Cardiac muscle cell (in vitro differentiated cells and primary cell): ENCODE results near the gene SMARCA4. TPM values are rescaled to one million over a fixed set of nuclear protein-coding genes. Genes with fewer than 3 reads are reported as not detected.
"Not testable (repeated sequence)": the region's sequence is repeated elsewhere in the genome, so short reads cannot be mapped to it uniquely, and the experiment has no call there.

Experiments
- DNase-seq, 2 donors: peaks; one replicate each; pipeline versions ENCODE4 v3.0.0 to v3.0.0-alpha.2; 2010 to 2017; ENCODE audit warnings: low read depth in 1 of 2, low spot score in 1 of 2
- H3K27ac ChIP-seq: fragments of 200-600 bp; sonication (generic); 2 replicates; pipeline ENCODE4 v1.5.1; 2016
- H3K27me3 ChIP-seq: fragments of 200-600 bp; sonication (generic); 2 replicates; pipeline ENCODE4 v1.6.0; 2016; ENCODE audit warnings: control low read depth
- H3K36me3 ChIP-seq: fragments of 200-600 bp; sonication (generic); 2 replicates; pipeline ENCODE4 v1.5.1; 2016; ENCODE audit warnings: control low read depth
- H3K4me1 ChIP-seq: fragments of 200-600 bp; sonication (generic); 2 replicates; pipeline ENCODE4 v1.8.1; 2017; ENCODE audit warnings: low read depth, mild to moderate bottlenecking, mixed run types
- H3K4me3 ChIP-seq: fragments of 200-600 bp; sonication (generic); 2 replicates; pipeline ENCODE4 v1.5.1; 2016; ENCODE audit warnings: mild to moderate bottlenecking
- H3K9me3 ChIP-seq: fragments of 200-600 bp; sonication (generic); 2 replicates; pipeline ENCODE4 v1.5.1; 2017; ENCODE audit warnings: low read depth, mild to moderate bottlenecking, control low read depth
- CTCF ChIP-seq: IDR thresholded peaks from 2 replicates; pipeline ENCODE4 v1.5.1; 2012; ENCODE audit warnings: low read depth, mild to moderate bottlenecking, low read length
- polyA plus RNA-seq: library from polyadenylated mRNA; unstranded; fragments of >200 nt; fragmentation: Nextera tagmentation; extraction: Ambion mirVana; gene quantifications from 2 replicates; pipeline ENCODE4 v1.2.1, GENCODE V29; 2016
- total RNA-seq: library from RNA; depleted of rRNA; stranded (reverse); fragments of >200 nt; gene quantifications from 2 replicates; pipeline ENCODE4 v1.2.3, GENCODE V29; 2016

The SMARCA4 gene
- total and polyA plus RNA-seq, 2 experiments from 2014 or later, result 178 to 212 TPM

DNA sequence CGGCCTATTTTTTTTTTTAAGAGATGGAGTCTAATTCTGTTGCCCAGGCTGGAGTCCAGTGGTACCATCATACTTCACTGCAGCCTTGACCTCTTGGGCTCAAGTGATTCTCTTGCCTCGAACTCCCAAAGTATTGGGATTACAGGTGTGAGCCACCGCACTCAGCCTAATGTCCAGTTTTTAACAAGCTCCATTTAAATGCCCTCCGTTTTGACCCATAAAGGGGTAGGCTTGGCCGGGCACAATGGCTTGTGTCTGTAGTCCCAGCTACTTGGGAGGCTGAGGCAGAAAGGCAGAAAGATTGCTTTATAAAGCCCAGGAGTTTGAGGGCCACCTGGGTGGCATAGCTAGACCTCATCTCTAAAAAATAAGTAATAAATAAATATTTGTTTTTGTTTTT, 140.2 kb downstream of the SMARCA4 start:
- Histone ChIP-seq H3K4me1 (no peaks in the 10 kb centered on the region), H3K4me3 (no peak overlapping the region), H3K9me3 (no peaks in the 10 kb centered on the region), H3K27ac (no peak overlapping the region), H3K27me3 (no peaks in the 10 kb centered on the region), H3K36me3 (peaks cover 61% of the 10 kb centered on the region)
- no peak for TF ChIP-seq CTCF
- no peak for DNase-seq

DNA sequence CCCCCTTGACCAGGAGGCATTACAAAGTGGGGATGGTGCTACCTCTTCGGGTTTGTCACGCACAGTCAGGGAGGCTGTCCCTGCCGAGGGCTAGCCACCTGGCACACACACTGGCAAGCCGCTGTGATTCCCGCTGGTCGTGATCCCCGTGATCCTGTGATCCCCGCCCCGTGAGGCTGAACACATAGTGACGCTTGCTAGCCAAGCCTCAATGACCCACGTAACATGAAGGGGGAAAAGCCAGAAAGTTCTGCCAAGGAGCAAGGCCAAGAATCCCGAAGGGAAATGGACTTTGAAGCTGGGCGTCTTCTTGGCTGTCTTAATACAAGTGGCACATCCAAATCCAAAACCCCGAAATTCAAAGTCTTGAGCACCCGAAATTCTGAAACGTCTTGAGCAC, 142.1 kb downstream of the SMARCA4 start:
- no peaks in the 10 kb centered on the region for H3K27me3 ChIP-seq
- H3K4me3 ChIP-seq, result no peak overlapping the region
- TF ChIP-seq CTCF, result no peak
- H3K36me3 ChIP-seq, result peaks cover 71% of the 10 kb centered on the region
- H3K27ac ChIP-seq, result peak overlapping the region; percentile 20
- no peak for DNase-seq
- no peaks in the 10 kb centered on the region for H3K4me1 ChIP-seq
- no peaks in the 10 kb centered on the region for H3K9me3 ChIP-seq

GRCh38 chr19:11103667-11104066, 142.8 kb downstream of the SMARCA4 start:
- not testable (repeated sequence) for H3K27ac ChIP-seq, DNase-seq, H3K4me1 ChIP-seq, H3K4me3 ChIP-seq, H3K9me3 ChIP-seq, H3K27me3 ChIP-seq
- peaks cover 77% of the 10 kb centered on the region for H3K36me3 ChIP-seq

DNA sequence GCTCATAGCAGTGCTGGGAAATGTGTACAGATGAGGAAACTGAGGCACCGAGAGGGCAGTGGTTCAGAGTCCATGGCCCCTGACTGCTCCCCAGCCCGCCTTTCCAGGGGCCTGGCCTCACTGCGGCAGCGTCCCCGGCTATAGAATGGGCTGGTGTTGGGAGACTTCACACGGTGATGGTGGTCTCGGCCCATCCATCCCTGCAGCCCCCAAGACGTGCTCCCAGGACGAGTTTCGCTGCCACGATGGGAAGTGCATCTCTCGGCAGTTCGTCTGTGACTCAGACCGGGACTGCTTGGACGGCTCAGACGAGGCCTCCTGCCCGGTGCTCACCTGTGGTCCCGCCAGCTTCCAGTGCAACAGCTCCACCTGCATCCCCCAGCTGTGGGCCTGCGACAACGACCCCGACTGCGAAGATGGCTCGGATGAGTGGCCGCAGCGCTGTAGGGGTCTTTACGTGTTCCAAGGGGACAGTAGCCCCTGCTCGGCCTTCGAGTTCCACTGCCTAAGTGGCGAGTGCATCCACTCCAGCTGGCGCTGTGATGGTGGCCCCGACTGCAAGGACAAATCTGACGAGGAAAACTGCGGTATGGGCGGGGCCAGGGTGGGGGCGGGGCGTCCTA, 144.3 kb downstream of the SMARCA4 start:
- H3K36me3 ChIP-seq, result peaks cover 83% of the 10 kb centered on the region
- TF ChIP-seq CTCF, result no peak
- H3K27me3 ChIP-seq, result no peaks in the 10 kb centered on the region
- H3K4me3 ChIP-seq, result no peak overlapping the region
- no peaks in the 10 kb centered on the region for H3K4me1 ChIP-seq
- H3K27ac ChIP-seq, result no peak overlapping the region
- DNase-seq, result no peak
- H3K9me3 ChIP-seq, result no peaks in the 10 kb centered on the region

- H3K4me3 ChIP-seq, result no peak overlapping the region
- no peaks in the 10 kb centered on the region for H3K9me3 ChIP-seq
- no peaks in the 10 kb centered on the region for H3K4me1 ChIP-seq
- H3K27me3 ChIP-seq, result no peaks in the 10 kb centered on the region
- H3K27ac ChIP-seq, result peak overlapping the region; percentile 48
- peaks cover 87% of the 10 kb centered on the region for H3K36me3 ChIP-seq
- DNase-seq, result peak in 1 of 2 donors; percentile 41
- TF ChIP-seq CTCF, result no peak
Measured at GRCh38 chr19:11106477-11106876, 145.6 kb downstream of the SMARCA4 start.

GRCh38 chr19:11108746-11109145, 147.9 kb downstream of the SMARCA4 start:
- peaks cover 83% of the 10 kb centered on the region for H3K36me3 ChIP-seq
- DNase-seq, result no peak
- no peaks in the 10 kb centered on the region for H3K4me1 ChIP-seq
- H3K4me3 ChIP-seq, result no peak overlapping the region
- no peak for TF ChIP-seq CTCF
- H3K9me3 ChIP-seq, result no peaks in the 10 kb centered on the region
- H3K27ac ChIP-seq, result no peak overlapping the region
- no peaks in the 10 kb centered on the region for H3K27me3 ChIP-seq
